Natural killer cell (primary cell): Measurements from ENCODE around the gene CDH23. TPM values are rescaled to one million over a fixed set of nuclear protein-coding genes. Genes with fewer than 3 reads are reported as not detected.

Experiments used
- ATAC-seq, 3 donors: fragments of 150-1000 bp in 2 of 3; fragments of 200-7000 bp in 1 of 3; cut with Tn5 transposase; 1 replicate in 1 of 3; 2 replicates in 2 of 3; pipeline ENCODE4 v1.10.0; 2021; ENCODE audit warnings: mild to moderate bottlenecking in 2 of 3, moderate library complexity in 2 of 3
- DNase-seq, 2 donors: peaks; one replicate each; pipeline versions ENCODE4 v3.0.0 to v3.0.0-alpha.2; 2013 to 2021; ENCODE audit warnings: mixed read lengths in 1 of 2
- H3K27ac ChIP-seq: one replicate; pipeline ENCODE4 v1.5.1; 2013; ENCODE audit warnings: mild to moderate bottlenecking, low read length
- H3K27me3 ChIP-seq: one replicate; pipeline ENCODE4 v1.6.1; 2013; ENCODE audit warnings: low read length; ENCODE audit not compliant: control insufficient read depth, insufficient read depth
- H3K36me3 ChIP-seq: one replicate; pipeline ENCODE4 v1.6.1; 2013; ENCODE audit warnings: low read length; ENCODE audit not compliant: control insufficient read depth, insufficient read depth
- H3K4me1 ChIP-seq: one replicate; pipeline ENCODE4 v1.6.1; 2013; ENCODE audit warnings: low read length; ENCODE audit not compliant: control insufficient read depth, insufficient read depth
- H3K4me3 ChIP-seq: one replicate; pipeline ENCODE4 v1.5.1; 2013; ENCODE audit warnings: low read length
- H3K9me3 ChIP-seq: one replicate; pipeline ENCODE4 v1.6.1; 2013; ENCODE audit warnings: low read length; ENCODE audit not compliant: control insufficient read depth, insufficient read depth
- H3K27ac Mint-ChIP-seq, 2 donors: one replicate each; pipeline ENCODE4 v1.8.0; 2022; ENCODE audit warnings: mild to moderate bottlenecking in 2 of 2, mixed read lengths in 2 of 2, moderate library complexity in 1 of 2
- H3K27me3 Mint-ChIP-seq, 2 donors: one replicate each; pipeline ENCODE4 v1.8.0; 2022; ENCODE audit warnings: low read depth in 2 of 2, mixed read lengths in 2 of 2
- H3K36me3 Mint-ChIP-seq: one replicate; pipeline ENCODE4 v1.8.0; 2022; ENCODE audit warnings: mixed read lengths
- H3K4me1 Mint-ChIP-seq, 2 donors: one replicate each; pipeline ENCODE4 v1.8.0; 2022; ENCODE audit warnings: mixed read lengths in 2 of 2
- H3K4me3 Mint-ChIP-seq: one replicate; pipeline ENCODE4 v1.8.0; 2022; ENCODE audit warnings: mild to moderate bottlenecking, moderate library complexity, mixed read lengths
- H3K9me3 Mint-ChIP-seq, 2 donors: one replicate each; pipeline ENCODE4 v1.8.0; 2022; ENCODE audit warnings: mixed read lengths in 2 of 2
- CTCF ChIP-seq: fragments of 200-600 bp; IDR thresholded peaks from one replicate; pipeline ENCODE4 v1.8.0; 2022; ENCODE audit warnings: antibody characterized with exemption
- WGBS: methylation state at CpG from one replicate; pipeline ENCODE4 v1.1.7; 2013; ENCODE audit warnings: missing lambda C conversion rate; ENCODE audit not compliant: insufficient coverage; 5-methylcytosine and 5-hydroxymethylcytosine counted together
- intact Hi-C: fragments of 100-400 bp; cut with micrococcal nuclease; formaldehyde crosslinking; loops from one replicate; pipeline ENCODE4 v1.14.2; 2022
- total RNA-seq, 4 donors: library from RNA; stranded (reverse); fragments of 120-200 nt in 1 of 4; gene quantifications; one replicate each; pipeline versions ENCODE4 v1.2.3 to v1.2.4, GENCODE V29; 2013 to 2022

Gene CDH23
- total RNA-seq, 3 donors from 2014 or later (not counting 1 experiment from before 2014, with no cell fraction given), result 1.2 to 6.0 (median 4.3) TPM

DNA sequence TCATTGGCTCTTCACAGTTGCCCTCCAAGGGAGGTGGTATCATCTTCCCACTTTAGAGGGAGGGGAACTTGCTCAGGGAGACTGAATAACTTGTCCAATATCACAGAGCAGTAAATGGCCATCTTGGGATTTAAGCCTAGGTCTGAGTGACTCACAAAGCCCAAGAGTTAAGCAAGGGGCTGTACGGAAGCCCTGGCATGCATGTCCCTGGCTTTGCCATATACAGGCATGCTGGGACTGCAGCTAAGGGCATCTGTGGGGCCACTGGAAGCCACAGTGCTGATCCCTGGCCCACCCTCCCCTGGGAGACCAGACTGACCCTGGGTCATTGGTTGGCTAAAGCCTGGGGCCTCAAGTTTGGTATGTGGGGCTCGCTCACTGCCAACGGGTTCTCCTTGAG is 373.5 kb downstream of the CDH23 start:
- no peak for DNase-seq
- Histone ChIP-seq H3K27me3 (no peaks in the 10 kb centered on the region), H3K4me3 (peak overlapping the region; percentile 95), H3K27ac (peak overlapping the region; percentile 96), H3K36me3 (peaks cover 26% of the 10 kb centered on the region), H3K4me1 (peaks cover 94% of the 10 kb centered on the region), H3K9me3 (no peaks in the 10 kb centered on the region)
- 93% methylated on average over 3 of the region's 3 CpGs for WGBS
- no peaks in the 10 kb centered on the region for H3K27me3 Mint-ChIP-seq
- peaks cover 77 to 88% of the 10 kb centered on the region in 2 donors for H3K4me1 Mint-ChIP-seq
- H3K36me3 Mint-ChIP-seq, result no peaks in the 10 kb centered on the region
- no peaks in the 10 kb centered on the region for H3K9me3 Mint-ChIP-seq
- intact Hi-C loops, result no loop called here
- no peak for ATAC-seq
- H3K27ac Mint-ChIP-seq, result peak overlapping the region; percentile 98
- peak overlapping the region; percentile 85 for H3K4me3 Mint-ChIP-seq
- TF ChIP-seq CTCF, result no peak

- WGBS, result 50% methylated on average over 3 of the region's 3 CpGs
- intact Hi-C loops, result no loop called here
- DNase-seq, result no peak
- no peaks in the 10 kb centered on the region for H3K36me3 Mint-ChIP-seq
- Histone ChIP-seq H3K4me1 (peaks cover 94% of the 10 kb centered on the region), H3K4me3 (peak overlapping the region; percentile 95), H3K9me3 (no peaks in the 10 kb centered on the region), H3K36me3 (peaks cover 25% of the 10 kb centered on the region), H3K27ac (peak overlapping the region; percentile 96), H3K27me3 (no peaks in the 10 kb centered on the region)
- peak overlapping the region; percentile 98 for H3K27ac Mint-ChIP-seq
- no peak for ATAC-seq
- H3K4me1 Mint-ChIP-seq, result peaks cover 72 to 88% of the 10 kb centered on the region in 2 donors
- H3K27me3 Mint-ChIP-seq, result no peaks in the 10 kb centered on the region
- TF ChIP-seq CTCF, result no peak
- peak overlapping the region; percentile 85 for H3K4me3 Mint-ChIP-seq
- no peaks in the 10 kb centered on the region for H3K9me3 Mint-ChIP-seq
Measured at GRCh38 chr10:71770789-71771188, 374.1 kb downstream of the CDH23 start.

DNA sequence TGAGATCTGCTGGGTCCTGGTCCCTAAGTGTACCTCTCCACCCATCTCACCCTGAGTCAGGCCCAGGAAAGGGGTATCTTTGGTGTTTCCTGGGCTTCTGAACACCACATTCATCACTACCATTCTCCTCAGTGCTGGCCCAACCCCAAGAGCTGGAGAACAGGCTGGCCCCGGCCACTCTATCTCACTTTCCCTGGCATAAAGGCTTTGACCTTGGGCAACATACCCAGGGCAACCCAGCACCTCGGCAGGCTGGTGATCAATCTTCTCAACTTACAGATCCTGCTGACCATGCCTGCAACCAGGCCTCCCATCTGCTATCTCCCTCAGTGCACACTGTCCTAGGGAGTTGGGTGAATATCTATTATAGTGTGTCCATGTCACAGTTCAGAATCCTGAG is 374.5 kb downstream of the CDH23 start:
- peak overlapping the region; percentile 96 for H3K27ac ChIP-seq
- Mint-ChIP-seq H3K36me3 (no peaks in the 10 kb centered on the region), H3K27ac (peak overlapping the region; percentile 98), H3K27me3 (no peaks in the 10 kb centered on the region), H3K4me1 (peaks cover 70 to 88% of the 10 kb centered on the region in 2 donors), H3K4me3 (peak overlapping the region; percentile 85), H3K9me3 (no peaks in the 10 kb centered on the region)
- intact Hi-C loops, result no loop called here
- ATAC-seq, result no peak
- no peak for DNase-seq
- 66% methylated on average over 2 of the region's 2 CpGs for WGBS
- peak overlapping the region; percentile 95 for H3K4me3 ChIP-seq
- peaks cover 25% of the 10 kb centered on the region for H3K36me3 ChIP-seq
- TF ChIP-seq CTCF, result no peak
- no peaks in the 10 kb centered on the region for H3K27me3 ChIP-seq
- no peaks in the 10 kb centered on the region for H3K9me3 ChIP-seq
- peaks cover 94% of the 10 kb centered on the region for H3K4me1 ChIP-seq
